ENCODE data around the gene WDR91.

- no peak for TF ChIP-seq CTCF (IDR thresholded peaks at IDR 0.05 in 2 of 3, conservative IDR thresholded peaks at IDR 0.05 in 1 of 3; ENCODE audit: borderline replicate concordance in 1 of 3, insufficient read depth in 1 of 3, low read depth in 2 of 3, low read length in 2 of 3)
- no peak for TF ChIP-seq MAX (IDR thresholded peaks at IDR 0.05)
- no peak for TF ChIP-seq POLR2AphosphoS5 (IDR thresholded peaks at IDR 0.05; ENCODE audit: low read depth, low read length)
- TF ChIP-seq TCF7L2 (IDR thresholded peaks at IDR 0.05; ENCODE audit: borderline replicate concordance, extremely low read depth, insufficient read depth, insufficient read length): no peak
- TF ChIP-seq POLR2A (IDR thresholded peaks at IDR 0.05; ENCODE audit: borderline replicate concordance, extremely low read depth, insufficient read depth, insufficient read length): no peak
- TF ChIP-seq CEBPB (IDR thresholded peaks at IDR 0.05; ENCODE audit: low read depth): no peak
- no peak for TF ChIP-seq RAD21 (IDR thresholded peaks at IDR 0.05; ENCODE audit: low read depth)
- no peak for TF ChIP-seq SIN3A (IDR thresholded peaks at IDR 0.05; ENCODE audit: low read depth)
- TF ChIP-seq EZH2phosphoT487 (IDR thresholded peaks at IDR 0.05; ENCODE audit: borderline replicate concordance): no peak
- TF ChIP-seq ELF1 (IDR thresholded peaks at IDR 0.05; ENCODE audit: borderline replicate concordance, low read depth): no peak
- no peak for TF ChIP-seq EZH2 (IDR thresholded peaks at IDR 0.05)
- no peak for TF ChIP-seq FOSL1 (IDR thresholded peaks at IDR 0.05; ENCODE audit: low read depth)
- no peak for TF ChIP-seq ZBTB33 (IDR thresholded peaks at IDR 0.05; ENCODE audit: extremely low read depth, insufficient replicate concordance, low read length)
Observed at GRCh38 chr7:135240441-135240840, 29.1 kb upstream of the WDR91 start.
